Stimulated activated CD8-positive, alpha-beta memory T cell treated with anti-CD3 and anti-CD28 coated beads, Interleukin-12 subunit alpha, Interleukin-12 subunit beta, amount 100 ng/mL, for 1 hour (primary cell): Measurements from ENCODE around the gene SCNN1B.

Experiments used
- DNase-seq: peaks from one replicate; pipeline ENCODE4 v3.0.0-alpha.2; 2020; ENCODE audit warnings: low read depth

Gene SCNN1B

DNA sequence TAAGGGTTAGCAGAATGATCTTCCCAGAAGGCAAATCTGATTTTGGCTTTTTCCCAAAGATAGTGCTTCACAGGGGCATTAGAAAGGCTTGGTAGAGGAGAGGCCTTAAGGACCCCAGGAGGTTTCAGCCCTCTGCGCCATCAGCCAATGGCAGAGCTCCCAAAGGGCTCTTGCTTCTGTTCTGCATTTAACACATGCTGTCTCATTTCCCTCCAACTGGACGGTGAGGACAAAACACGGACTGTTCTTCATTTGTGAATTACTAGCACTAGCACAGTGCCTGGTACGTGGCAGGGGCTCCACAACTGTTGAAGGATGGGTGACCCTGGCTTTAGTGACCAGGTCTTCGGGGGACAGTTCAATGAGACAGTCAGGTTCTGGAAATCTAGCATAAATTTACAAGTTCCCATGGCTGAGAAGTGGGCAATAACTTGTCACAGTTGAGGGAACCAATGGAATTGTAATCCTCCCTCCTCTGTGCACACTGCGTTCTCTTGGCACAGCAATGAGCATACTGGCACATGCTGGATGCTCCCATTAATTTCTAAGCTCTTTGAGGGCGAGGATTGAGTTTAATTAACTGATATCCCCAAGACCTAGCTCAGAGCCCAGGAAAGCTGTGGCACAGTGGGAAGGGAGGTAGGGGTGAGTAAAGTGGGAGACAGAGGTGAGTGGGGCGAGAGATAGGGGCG lies 105.5 kb downstream of the SCNN1B start:
- no peak for DNase-seq

DNA sequence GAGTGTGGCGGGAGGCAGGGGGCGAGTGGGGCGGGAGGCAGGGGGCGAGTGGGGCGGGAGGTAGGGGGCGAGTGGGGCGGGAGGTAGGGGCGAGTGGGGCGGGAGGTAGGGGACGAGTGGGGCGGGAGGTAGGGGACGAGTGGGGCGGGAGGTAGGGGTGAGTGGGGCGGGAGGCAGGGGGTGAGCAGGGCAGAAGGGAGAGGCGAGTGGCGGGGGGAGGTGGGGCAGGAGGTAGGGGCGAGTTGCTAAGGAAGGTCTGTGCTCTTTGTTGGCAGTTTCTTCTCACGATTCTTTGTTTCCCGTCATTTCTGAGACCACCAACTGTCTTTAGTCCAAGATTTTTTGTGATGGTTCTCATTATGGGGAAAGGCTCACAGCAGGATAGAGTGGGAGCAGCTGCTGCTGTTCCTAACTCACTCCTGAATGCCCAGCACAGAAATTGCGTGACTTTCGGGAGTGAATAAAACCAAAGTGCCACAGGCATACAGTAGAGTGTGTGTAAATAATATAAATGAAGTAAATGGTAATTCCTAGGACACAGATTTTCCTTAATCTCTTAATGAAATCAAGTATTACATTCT lies 106.2 kb downstream of the SCNN1B start:
- DNase-seq: no peak

DNA sequence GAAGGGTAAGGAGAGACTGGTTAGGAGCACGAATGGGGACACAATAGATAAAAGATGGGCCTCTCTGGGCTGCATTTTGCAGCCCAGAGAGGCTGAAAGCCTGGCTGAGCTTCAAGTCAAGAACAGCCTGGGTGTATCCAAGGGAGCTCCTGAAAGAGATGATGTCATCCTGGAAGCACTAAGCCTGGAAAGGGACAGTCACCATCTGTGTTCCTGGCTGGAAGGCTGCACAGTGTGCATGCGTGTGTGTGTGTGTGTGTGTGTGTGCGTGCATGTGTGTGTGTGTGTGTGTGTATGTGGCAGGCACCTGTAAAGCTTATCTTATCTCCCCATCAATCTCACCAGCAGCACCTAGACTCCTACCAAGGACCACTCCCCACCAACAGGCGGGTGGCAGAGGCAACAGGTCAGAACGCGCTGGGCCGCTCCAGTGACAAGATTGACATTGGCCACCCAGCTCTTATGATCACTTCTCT lies 106.8 kb downstream of the SCNN1B start:
- no peak for DNase-seq

DNA sequence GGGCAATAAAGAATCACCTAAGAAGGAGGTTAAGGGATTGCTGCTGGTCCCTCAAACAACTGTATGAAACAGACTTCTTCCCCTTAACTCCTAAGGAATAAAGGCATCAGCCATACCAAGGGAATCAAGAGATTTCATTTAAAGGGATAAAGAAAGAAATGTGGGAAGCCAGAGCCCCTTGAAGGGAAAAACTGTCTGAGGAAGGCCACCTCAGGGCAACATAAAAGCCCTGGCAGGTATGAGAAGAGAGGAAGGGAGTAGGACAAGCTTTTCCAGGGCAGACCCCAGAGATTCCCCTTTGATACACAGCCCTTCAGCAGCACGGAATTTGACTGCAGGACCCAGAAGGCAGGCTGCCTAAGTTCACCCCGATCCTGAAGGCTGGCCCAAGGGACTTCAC lies 107.4 kb downstream of the SCNN1B start:
- no peak for DNase-seq

DNA sequence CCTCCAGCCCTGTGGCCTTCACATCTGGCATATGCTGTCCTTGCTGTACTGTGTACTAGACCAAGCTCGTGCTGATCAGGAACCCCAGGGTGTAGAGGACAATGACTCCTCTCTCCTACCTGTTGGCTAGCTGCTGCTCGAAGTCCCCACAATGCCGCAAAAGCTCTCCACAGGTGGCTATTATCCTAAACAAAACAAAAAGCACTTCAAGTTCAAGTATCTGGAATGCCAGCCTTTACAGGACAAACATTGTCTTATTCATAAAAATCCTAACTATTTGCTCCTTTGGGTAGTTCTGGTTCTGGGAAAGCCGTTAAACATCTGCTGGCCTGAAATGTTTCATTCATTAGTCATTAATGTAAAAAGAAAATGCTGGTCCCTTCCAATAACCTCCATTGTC lies 108.1 kb downstream of the SCNN1B start:
- DNase-seq: no peak

DNA sequence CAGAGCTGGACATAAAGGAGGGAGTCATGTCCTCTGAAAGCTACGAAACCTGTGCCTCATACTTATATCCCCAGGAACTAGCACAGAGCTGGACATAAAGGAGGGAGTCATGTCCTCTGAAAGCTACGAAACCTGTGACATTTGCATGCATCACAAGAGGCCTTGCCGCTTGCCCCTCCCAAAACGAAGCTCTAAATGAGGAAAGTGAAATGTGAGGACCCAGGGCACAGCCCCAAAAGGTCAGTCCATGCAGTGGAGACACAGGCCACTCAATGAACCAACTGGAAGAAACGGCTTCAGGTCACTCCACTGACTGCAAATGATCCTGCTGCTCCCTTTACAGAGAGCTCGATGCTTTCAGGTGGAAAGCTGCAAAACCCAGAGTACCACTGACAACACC lies 112.6 kb downstream of the SCNN1B start:
- DNase-seq: no peak

DNA sequence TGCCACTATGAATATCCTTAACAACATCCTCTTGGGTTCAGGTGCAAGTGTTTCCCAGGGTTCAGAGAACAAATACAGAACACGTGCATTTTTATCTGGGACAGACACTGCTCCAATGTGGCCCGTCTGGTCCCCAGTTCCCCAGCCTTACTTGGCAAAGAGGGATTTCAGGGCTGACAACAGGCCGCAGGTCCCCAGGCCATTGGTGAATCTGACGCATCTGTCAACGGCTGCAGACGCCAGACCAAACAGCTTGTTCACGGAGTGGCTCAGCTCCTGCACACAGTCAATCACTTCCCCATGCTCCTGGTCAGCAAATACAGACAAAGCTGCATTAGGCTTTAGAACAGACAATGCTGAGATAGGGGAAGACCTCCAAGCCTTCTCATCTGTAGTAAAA lies 114.7 kb downstream of the SCNN1B start:
- DNase-seq: no peak

DNA sequence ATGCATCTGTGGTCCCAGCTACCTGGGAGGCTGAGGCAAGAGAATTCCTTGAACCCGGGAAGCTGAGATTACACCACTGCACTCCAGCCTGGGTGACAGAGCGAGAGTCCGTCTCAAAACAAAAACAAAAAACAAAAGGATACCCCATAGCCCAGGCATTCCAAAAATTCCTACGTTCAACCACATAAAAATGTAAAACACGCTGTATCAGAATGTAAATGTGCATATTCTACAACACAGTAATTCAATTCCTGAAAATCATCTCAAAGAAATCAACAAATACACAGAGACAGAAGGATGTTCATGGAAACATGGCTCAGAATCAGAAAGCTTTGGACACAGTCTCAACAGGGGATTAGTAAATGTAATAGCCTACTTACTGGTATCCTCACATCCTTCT lies 117.9 kb downstream of the SCNN1B start:
- DNase-seq: no peak

DNA sequence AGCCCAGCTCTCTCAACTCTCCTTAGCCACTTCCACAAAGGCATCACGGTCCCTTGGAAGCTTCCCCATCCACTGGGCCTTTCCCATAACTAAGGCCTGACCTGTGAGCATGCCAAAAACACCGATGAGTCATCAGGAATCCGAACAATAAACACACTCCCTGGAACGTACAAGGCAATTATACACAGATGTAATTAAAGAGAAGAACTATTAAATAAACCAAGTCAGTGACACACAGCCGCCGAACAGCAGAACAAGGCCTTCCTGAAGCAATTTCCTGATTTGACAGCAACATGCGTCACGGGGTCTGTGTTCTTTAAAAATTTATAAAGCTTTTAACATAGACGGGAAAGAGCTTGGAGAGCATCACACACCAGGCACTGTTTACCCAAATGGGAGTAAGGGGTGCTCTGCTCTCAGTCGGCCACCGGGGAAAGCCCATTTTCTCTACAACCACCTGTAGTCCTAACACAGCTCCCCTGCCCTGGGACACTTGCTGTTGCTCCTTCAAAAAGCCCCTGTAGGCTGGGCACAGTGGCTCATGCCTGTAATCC lies 121.5 kb downstream of the SCNN1B start:
- DNase-seq: no peak

DNA sequence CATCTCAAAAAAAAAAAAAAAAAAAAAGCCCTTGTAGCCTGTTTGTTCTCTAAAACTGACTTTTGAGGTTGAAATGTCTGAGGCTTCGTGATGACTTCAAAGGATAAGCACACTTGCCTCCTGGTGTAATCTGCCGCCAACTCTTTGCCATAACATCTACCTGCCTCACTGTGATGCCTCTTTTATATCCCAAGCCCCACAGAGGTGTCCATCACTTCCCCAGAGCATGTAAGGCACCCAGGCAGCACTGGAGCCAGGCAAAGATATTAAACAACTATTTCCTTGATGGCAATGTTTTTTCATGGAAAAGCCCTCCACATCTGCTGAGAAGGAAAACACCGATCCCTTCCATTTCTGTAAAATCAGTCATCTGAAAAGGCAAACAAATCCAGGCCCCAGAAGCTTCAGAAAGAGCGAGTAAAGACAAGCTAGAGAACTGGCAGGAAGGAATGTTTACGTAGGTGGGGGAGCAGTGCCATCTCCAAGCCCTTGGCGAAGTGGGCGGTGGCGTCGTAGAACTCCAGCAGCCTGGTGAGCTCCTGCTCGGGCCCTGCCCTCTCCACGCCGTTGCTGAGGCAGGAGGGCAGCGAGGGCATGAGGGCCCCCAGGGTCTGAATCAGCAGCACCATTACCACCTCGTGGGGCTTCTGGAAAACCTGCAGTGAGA lies 122.3 kb downstream of the SCNN1B start:
- no peak for DNase-seq

DNA sequence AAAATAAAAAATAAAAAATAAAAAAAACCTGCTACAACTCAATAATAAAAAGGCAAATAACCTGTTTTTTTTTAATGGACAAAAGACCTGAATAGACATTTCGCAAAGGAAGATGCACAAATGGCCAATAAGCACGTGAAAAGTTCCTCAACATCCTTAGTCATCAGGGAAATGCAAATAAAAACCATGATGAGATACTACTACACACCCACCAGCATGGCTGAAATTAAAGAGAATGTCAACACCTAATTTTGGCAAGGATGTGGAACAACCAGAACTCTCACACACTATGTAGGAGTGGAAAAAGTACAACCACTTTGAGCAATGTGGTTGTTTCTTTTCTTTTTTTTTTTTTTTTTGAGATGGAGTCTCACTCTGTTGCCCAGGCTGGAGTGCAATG lies 126.2 kb downstream of the SCNN1B start:
- no peak for DNase-seq
